WTC11 (cell line): ENCODE results near the gene CDR2. TPM values are rescaled to one million over a fixed set of nuclear protein-coding genes. Genes with fewer than 3 reads are reported as not detected.

Experiments used
- ATAC-seq: fragments of 200-7000 bp; cut with Tn5 transposase; 2 replicates; pipeline ENCODE4 v1.10.0; 2021; ENCODE audit warnings: mild to moderate bottlenecking, moderate library complexity
- CTCF ChIA-PET: fragments of 300-600 bp; sonication (Branson Sonifier 250); formaldehyde crosslinking; loops from one replicate; lab custom pipeline; 2021; ENCODE audit warnings: antibody characterized with exemption; lab: Charles Lee
- POLR2A ChIA-PET: fragments of 350-600 bp; sonication (Branson Sonifier 250); formaldehyde crosslinking; loops from one replicate; lab custom pipeline; 2021; ENCODE audit warnings: antibody characterized with exemption; lab: Charles Lee
- DNase-seq: peaks from one replicate; pipeline ENCODE4 v3.0.0; 2021; ENCODE audit warnings: low spot score
- H3K27ac Mint-ChIP-seq: 2 replicates; pipeline ENCODE4 v1.8.0; 2021; ENCODE audit warnings: mixed read lengths
- H3K27me3 Mint-ChIP-seq: 2 replicates; pipeline ENCODE4 v1.8.0; 2021; ENCODE audit warnings: low read depth, mild to moderate bottlenecking, moderate library complexity, mixed read lengths
- H3K36me3 Mint-ChIP-seq: 2 replicates; pipeline ENCODE4 v1.8.0; 2021; ENCODE audit warnings: mixed read lengths
- H3K4me1 Mint-ChIP-seq: 2 replicates; pipeline ENCODE4 v1.8.0; 2022; ENCODE audit warnings: mixed read lengths
- H3K4me3 Mint-ChIP-seq: 2 replicates; pipeline ENCODE4 v1.8.0; 2021; ENCODE audit warnings: mild to moderate bottlenecking, moderate library complexity, mixed read lengths
- H3K9me3 Mint-ChIP-seq: 2 replicates; pipeline ENCODE4 v1.8.0; 2021; ENCODE audit warnings: mixed read lengths
- AR ChIP-seq: fragments of 250-450 bp; sonication (Bioruptor Pico); IDR thresholded peaks from 2 replicates; pipeline ENCODE4 v1.9.0; 2021; ENCODE audit warnings: mild to moderate bottlenecking
- ATF3 ChIP-seq: sonication (generic); formaldehyde crosslinking; conservative IDR thresholded peaks from 2 replicates; pipeline ENCODE4 v1.8.1; 2022; ENCODE audit warnings: mild to moderate bottlenecking, missing genetic modification reagents
- CDX4 ChIP-seq: fragments of 250-450 bp; sonication (Bioruptor Pico); IDR thresholded peaks from 2 replicates; pipeline ENCODE4 v1.9.0; 2021; ENCODE audit warnings: moderate library complexity, mild to moderate bottlenecking, inconsistent platforms, borderline replicate concordance
- CREM ChIP-seq: sonication (generic); formaldehyde crosslinking; IDR thresholded peaks from 2 replicates; pipeline ENCODE4 v1.8.1; 2022; ENCODE audit warnings: mild to moderate bottlenecking, missing genetic modification reagents, moderate library complexity
- CTCF ChIP-seq: fragments of 200-600 bp; IDR thresholded peaks from 2 replicates; pipeline ENCODE4 v1.8.0; 2022; ENCODE audit warnings: antibody characterized with exemption
- E2F1 ChIP-seq: sonication (generic); formaldehyde crosslinking; IDR thresholded peaks from 2 replicates; pipeline ENCODE4 v1.8.0; 2022; ENCODE audit warnings: mild to moderate bottlenecking, missing genetic modification reagents
- E2F5 ChIP-seq: sonication (generic); formaldehyde crosslinking; IDR thresholded peaks from 2 replicates; pipeline ENCODE4 v1.8.1; 2022; ENCODE audit warnings: mild to moderate bottlenecking, moderate library complexity, missing genetic modification reagents
- EMX1 ChIP-seq: fragments of 250-450 bp; sonication (Bioruptor Pico); IDR thresholded peaks from 2 replicates; pipeline ENCODE4 v1.8.0; 2021; ENCODE audit warnings: mild to moderate bottlenecking
- FOXK1 ChIP-seq: sonication (generic); formaldehyde crosslinking; IDR thresholded peaks from 2 replicates; pipeline ENCODE4 v1.8.0; 2022; ENCODE audit warnings: mild to moderate bottlenecking, moderate library complexity, missing genetic modification reagents
- GTF2I ChIP-seq: fragments of 250-450 bp; sonication (Bioruptor Pico); conservative IDR thresholded peaks from 2 replicates; pipeline ENCODE4 v1.4.0; 2021; ENCODE audit warnings: mild to moderate bottlenecking
- IRF1 ChIP-seq: sonication (generic); formaldehyde crosslinking; IDR thresholded peaks from 2 replicates; pipeline ENCODE4 v1.8.0; 2023; ENCODE audit warnings: missing genetic modification reagents
- MXD4 ChIP-seq: fragments of 250-450 bp; sonication (Bioruptor Pico); IDR thresholded peaks from 2 replicates; pipeline ENCODE4 v1.8.0; 2021; ENCODE audit warnings: mild to moderate bottlenecking, moderate library complexity, borderline replicate concordance
- MYBL2 ChIP-seq: sonication (generic); formaldehyde crosslinking; IDR thresholded peaks from 2 replicates; pipeline ENCODE4 v1.8.1; 2023; ENCODE audit warnings: mild to moderate bottlenecking, moderate library complexity, missing genetic modification reagents
- NR3C1 ChIP-seq: sonication (generic); formaldehyde crosslinking; conservative IDR thresholded peaks from 2 replicates; pipeline ENCODE4 v1.8.1; 2023; ENCODE audit warnings: low read depth, mild to moderate bottlenecking, missing genetic modification reagents
- RORB ChIP-seq: fragments of 250-450 bp; sonication (Bioruptor Pico); IDR thresholded peaks from 2 replicates; pipeline ENCODE4 v1.9.0; 2021; ENCODE audit warnings: mild to moderate bottlenecking
- STAT6 ChIP-seq: sonication (generic); formaldehyde crosslinking; conservative IDR thresholded peaks from 2 replicates; pipeline ENCODE4 v1.8.1; 2023; ENCODE audit warnings: mild to moderate bottlenecking, low read depth, missing genetic modification reagents, moderate library complexity
- TEAD1 ChIP-seq: sonication (generic); formaldehyde crosslinking; IDR thresholded peaks from 2 replicates; pipeline ENCODE4 v1.8.0; 2022; ENCODE audit warnings: mild to moderate bottlenecking, missing genetic modification reagents
- ZNF232 ChIP-seq: sonication (generic); formaldehyde crosslinking; IDR thresholded peaks from 2 replicates; pipeline ENCODE4 v1.8.0; 2022; ENCODE audit warnings: mild to moderate bottlenecking, missing genetic modification reagents
- ZNF396 ChIP-seq: fragments of 250-450 bp; sonication (Bioruptor Pico); IDR thresholded peaks from 2 replicates; pipeline ENCODE4 v1.8.0; 2021; ENCODE audit warnings: mild to moderate bottlenecking, moderate library complexity, borderline replicate concordance
- ZNF416 ChIP-seq: fragments of 250-450 bp; sonication (Bioruptor Pico); IDR thresholded peaks from 2 replicates; pipeline ENCODE4 v1.9.0; 2021; ENCODE audit warnings: mild to moderate bottlenecking, inconsistent platforms
- ZNF671 ChIP-seq: fragments of 250-450 bp; sonication (Bioruptor Pico); IDR thresholded peaks from 2 replicates; pipeline ENCODE4 v1.8.0; 2021; ENCODE audit warnings: mild to moderate bottlenecking
- total RNA-seq: library from RNA; stranded (reverse); gene quantifications from 3 replicates; pipeline ENCODE4 v1.2.3, GENCODE V29; 2021

CDR2 gene
- total RNA-seq, 1 experiment from 2014 or later = 40.9 TPM

- TF ChIP-seq E2F1 (no peak), NR3C1 (CRISPR knock-in tag) (no peak), ATF3 (CRISPR knock-in tag) (no peak), E2F5 (CRISPR knock-in tag) (no peak), CREM (CRISPR knock-in tag) (no peak), AR (CRISPR knock-in tag) (no peak), RORB (no peak), IRF1 (CRISPR knock-in tag) (no peak), ZNF396 (CRISPR knock-in tag) (no peak)
Measured at GRCh38 chr16:22417019-22417418, 42.6 kb upstream of the CDR2 start (continued).

GRCh38 chr16:22413819-22414218, 39.4 kb upstream of the CDR2 start:
- H3K9me3 Mint-ChIP-seq = no peaks in the 10 kb centered on the region
- CTCF ChIA-PET = no interaction called here
- TF ChIP-seq EMX1 (CRISPR knock-in tag) (no peak), MYBL2 (no peak), ZNF232 (no peak), ZNF416 (CRISPR knock-in tag) (no peak), CDX4 (no peak), GTF2I (CRISPR knock-in tag) (no peak), STAT6 (CRISPR knock-in tag) (no peak), TEAD1 (CRISPR knock-in tag) (no peak), CTCF (no peak), ATF3 (CRISPR knock-in tag) (no peak), MXD4 (CRISPR knock-in tag) (no peak), FOXK1 (CRISPR knock-in tag) (no peak), ZNF671 (CRISPR knock-in tag) (no peak)
- TF ChIP-seq, all 79 proteins: peak for 0
- ATAC-seq (no peak), DNase-seq (no peak)
- no peak overlapping the region for H3K4me3 Mint-ChIP-seq
- POLR2A ChIA-PET = no interaction called here
- H3K36me3 Mint-ChIP-seq = peaks cover 2% of the 10 kb centered on the region; the same call in 1 of the 2 replicates
- H3K27me3 Mint-ChIP-seq = no peaks in the 10 kb centered on the region
- no peak overlapping the region for H3K27ac Mint-ChIP-seq
- H3K4me1 Mint-ChIP-seq = no peaks in the 10 kb centered on the region
